Chondrocyte (in vitro differentiated cells): ENCODE results near the gene ARHGEF11. TPM values are rescaled to one million over a fixed set of nuclear protein-coding genes. Genes with fewer than 3 reads are reported as not detected.

ENCODE experiments used
- DNase-seq: peaks from one replicate; pipeline ENCODE4 v3.0.0; 2021; ENCODE audit warnings: mixed read lengths, low spot score
- H3K27ac Mint-ChIP-seq: one replicate; pipeline ENCODE4 v1.8.0; 2021; ENCODE audit warnings: mild to moderate bottlenecking, moderate library complexity, mixed read lengths; ENCODE audit not compliant: unreplicated experiment
- H3K27me3 Mint-ChIP-seq: 2 replicates; pipeline ENCODE4 v1.8.0; 2021; ENCODE audit warnings: low read depth, mixed read lengths
- H3K36me3 Mint-ChIP-seq: 2 replicates; pipeline ENCODE4 v1.8.0; 2021; ENCODE audit warnings: low read depth, mixed read lengths
- H3K4me1 Mint-ChIP-seq: 2 replicates; pipeline ENCODE4 v1.8.0; 2021; ENCODE audit warnings: low read depth, mild to moderate bottlenecking, mixed read lengths
- H3K4me3 Mint-ChIP-seq: one replicate; pipeline ENCODE4 v1.8.0; 2021; ENCODE audit warnings: mild to moderate bottlenecking, moderate library complexity, mixed read lengths; ENCODE audit not compliant: unreplicated experiment
- H3K9me3 Mint-ChIP-seq: 2 replicates; pipeline ENCODE4 v1.8.0; 2021; ENCODE audit warnings: low read depth, mixed read lengths
- CTCF ChIP-seq: fragments of 200-600 bp; sonication (generic); IDR thresholded peaks from 2 replicates; pipeline ENCODE4 v1.5.0; 2021; ENCODE audit warnings: antibody characterized with exemption, mild to moderate bottlenecking, moderate library complexity
- total RNA-seq: library from RNA; stranded (reverse); gene quantifications from 3 replicates; pipeline ENCODE4 v1.2.1, GENCODE V29; 2021

Gene ARHGEF11
- total RNA-seq, 1 donor from 2014 or later: 34.8 TPM

DNA sequence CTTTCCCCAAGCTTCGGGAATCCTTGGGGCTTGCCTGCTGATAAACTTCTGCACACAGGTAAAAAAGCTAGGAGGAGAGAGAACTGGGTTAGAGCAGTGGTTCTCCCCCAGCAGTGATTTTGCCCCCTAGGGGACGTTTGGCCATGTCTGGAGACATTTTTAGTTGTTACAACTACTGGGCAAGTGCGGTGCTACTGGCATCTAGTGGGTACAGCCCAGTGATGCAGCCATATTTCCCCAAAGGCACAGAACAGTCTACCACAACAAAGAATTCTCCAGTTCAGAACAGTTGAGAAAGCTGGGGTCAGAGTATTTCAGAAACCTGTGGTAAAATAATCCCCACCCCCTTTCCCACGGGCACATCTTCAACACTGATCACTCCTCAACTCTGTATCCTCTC, 83.8 kb downstream of the ARHGEF11 start:
- peaks cover 49% of the 10 kb centered on the region for H3K36me3 Mint-ChIP-seq
- no peaks in the 10 kb centered on the region for H3K27me3 Mint-ChIP-seq
- DNase-seq: no peak
- H3K27ac Mint-ChIP-seq: no peak overlapping the region
- H3K4me3 Mint-ChIP-seq: no peak overlapping the region
- peak; percentile 52 for TF ChIP-seq CTCF
- no peaks in the 10 kb centered on the region for H3K4me1 Mint-ChIP-seq
- no peaks in the 10 kb centered on the region for H3K9me3 Mint-ChIP-seq

DNA sequence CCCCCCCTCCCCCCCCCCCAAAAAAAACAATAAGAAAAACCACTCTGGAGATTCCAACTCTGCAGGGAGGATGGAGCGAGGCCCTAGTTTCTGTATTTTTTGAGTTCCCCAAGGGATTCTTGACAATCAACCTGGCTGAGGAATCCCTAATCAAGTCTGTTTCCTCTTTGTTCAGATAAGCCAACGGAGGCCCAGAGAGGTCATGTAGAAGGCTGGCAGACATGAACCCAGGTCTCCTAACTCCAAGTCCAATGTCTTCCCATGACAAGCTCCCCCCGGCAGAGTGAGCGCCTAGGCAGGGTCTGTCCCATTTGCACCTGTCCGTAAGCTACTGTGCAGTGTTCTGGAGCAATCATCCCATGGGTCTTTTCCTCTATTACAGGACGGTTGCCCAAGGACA, 85.6 kb downstream of the ARHGEF11 start:
- no peak overlapping the region for H3K27ac Mint-ChIP-seq
- no peaks in the 10 kb centered on the region for H3K9me3 Mint-ChIP-seq
- no peak overlapping the region for H3K4me3 Mint-ChIP-seq
- H3K27me3 Mint-ChIP-seq: no peaks in the 10 kb centered on the region
- peaks cover 60% of the 10 kb centered on the region for H3K36me3 Mint-ChIP-seq
- no peak for TF ChIP-seq CTCF
- H3K4me1 Mint-ChIP-seq: no peaks in the 10 kb centered on the region
- no peak for DNase-seq

DNA sequence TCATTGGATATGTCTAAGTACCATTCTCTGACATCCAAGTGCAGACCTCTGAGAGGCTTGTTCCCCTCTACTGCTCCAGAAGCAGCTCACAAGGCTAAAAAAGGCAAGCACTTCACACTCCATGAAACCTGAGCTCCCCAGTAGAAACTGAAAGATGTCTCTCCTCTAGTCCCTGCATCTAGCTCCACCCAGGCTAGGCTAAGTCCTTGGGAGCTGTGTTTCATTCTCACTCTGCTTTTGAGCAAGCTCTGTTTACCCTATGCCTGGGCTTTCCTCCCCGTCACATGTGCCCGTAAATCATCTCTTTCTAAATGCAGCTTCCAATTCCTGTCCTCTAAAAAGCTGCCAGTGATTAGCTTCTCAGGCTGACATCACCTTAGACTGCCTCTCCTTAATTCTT, 86.1 kb downstream of the ARHGEF11 start:
- DNase-seq: no peak
- Mint-ChIP-seq H3K4me1 (no peaks in the 10 kb centered on the region), H3K27ac (no peak overlapping the region), H3K36me3 (peaks cover 65% of the 10 kb centered on the region), H3K27me3 (no peaks in the 10 kb centered on the region), H3K9me3 (no peaks in the 10 kb centered on the region), H3K4me3 (no peak overlapping the region)
- TF ChIP-seq CTCF: no peak

DNA sequence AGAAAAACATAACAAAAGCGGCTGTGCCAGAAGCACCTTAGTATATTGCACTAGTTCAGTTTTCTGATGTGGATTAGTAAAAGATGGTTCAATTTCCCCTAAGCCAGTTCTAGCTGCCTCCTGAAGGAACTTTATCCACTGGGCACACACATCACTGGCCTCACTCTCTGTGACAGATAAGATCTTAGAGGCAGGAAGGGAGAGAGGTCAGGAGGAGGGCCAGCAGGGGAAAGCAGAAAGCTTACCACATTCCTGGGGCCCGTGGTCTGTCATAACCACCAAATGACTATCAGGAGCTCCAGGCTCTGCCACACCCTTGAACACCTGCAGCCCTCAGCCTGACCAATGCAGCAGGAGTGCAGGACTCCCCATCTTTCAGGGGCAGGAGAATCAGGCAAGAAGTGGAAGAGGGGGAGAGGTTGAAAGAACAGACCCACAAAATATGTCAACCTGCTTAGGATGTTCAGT, 87.3 kb downstream of the ARHGEF11 start:
- TF ChIP-seq CTCF: no peak
- H3K36me3 Mint-ChIP-seq: peaks cover 65% of the 10 kb centered on the region
- no peaks in the 10 kb centered on the region for H3K9me3 Mint-ChIP-seq
- no peak for DNase-seq
- no peak overlapping the region for H3K27ac Mint-ChIP-seq
- no peaks in the 10 kb centered on the region for H3K4me1 Mint-ChIP-seq
- H3K4me3 Mint-ChIP-seq: no peak overlapping the region
- H3K27me3 Mint-ChIP-seq: no peaks in the 10 kb centered on the region

GRCh38 chr1:156957634-156958033, 87.9 kb downstream of the ARHGEF11 start:
- H3K4me1 Mint-ChIP-seq: no peaks in the 10 kb centered on the region
- no peaks in the 10 kb centered on the region for H3K9me3 Mint-ChIP-seq
- no peak overlapping the region for H3K27ac Mint-ChIP-seq
- no peak overlapping the region for H3K4me3 Mint-ChIP-seq
- no peak for TF ChIP-seq CTCF
- no peak for DNase-seq
- no peaks in the 10 kb centered on the region for H3K27me3 Mint-ChIP-seq
- H3K36me3 Mint-ChIP-seq: peaks cover 63% of the 10 kb centered on the region
